Cardiac ventricle fibroblast (primary cell): ENCODE measurements around the gene NPB. TPM values are rescaled to one million over a fixed set of nuclear protein-coding genes. Genes with fewer than 3 reads are reported as not detected.

ENCODE experiments used
- total RNA-seq: library from RNA; depleted of rRNA; stranded (reverse); fragments of >200 nt; gene quantifications from 2 replicates; pipeline ENCODE4 v1.2.3, GENCODE V29; 2015

The NPB gene
- total RNA-seq, result 0.62 and 1.8 TPM in 2 replicates

GRCh38 chr17:81902023-81902652, at the start of gene NPB:
NPB (plus strand) TSS chr17:81902238; CDS start chr17:81902278, 40 bp downstream.

DNA sequence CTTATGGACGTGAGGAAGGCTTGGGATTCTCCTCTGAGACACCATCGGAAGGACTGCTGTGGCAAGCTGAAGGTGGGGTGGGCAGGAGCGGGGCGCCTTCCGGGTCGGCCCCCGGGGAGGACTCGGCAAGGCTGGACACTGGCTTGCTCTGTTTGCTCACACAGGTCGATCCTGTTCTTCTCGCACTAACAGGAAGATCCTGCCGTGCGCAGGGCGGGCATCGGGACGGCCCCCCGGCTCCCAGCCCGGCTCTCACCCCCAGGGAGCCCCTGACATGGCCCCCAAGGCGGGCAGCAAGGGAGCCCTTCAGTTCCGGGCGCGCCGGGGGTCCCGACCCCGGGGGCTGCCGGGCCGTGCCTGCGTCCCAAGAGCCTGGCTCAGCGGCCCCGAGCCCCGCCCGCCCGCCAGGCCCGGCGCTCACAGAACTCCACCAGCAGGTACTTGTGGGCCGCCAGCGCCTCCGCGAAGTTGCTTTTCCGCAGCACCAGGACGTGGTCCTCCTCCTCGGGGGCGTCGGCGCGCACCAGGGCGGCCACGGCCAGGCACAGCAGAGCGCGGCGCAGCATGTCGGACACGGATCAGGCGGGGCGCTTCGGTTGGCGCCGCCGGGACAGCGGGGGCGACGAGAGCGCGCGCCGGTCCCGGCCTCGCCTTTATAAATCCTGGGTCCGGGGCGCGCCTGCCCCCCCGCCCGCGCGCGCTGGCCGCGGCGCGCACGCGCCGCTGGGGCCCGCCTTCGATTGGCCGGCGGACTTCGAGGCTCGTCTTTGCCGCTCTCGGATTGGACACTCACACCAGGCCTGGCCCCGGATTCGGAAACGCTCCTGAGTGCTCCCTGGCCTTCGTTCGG, 41.9 kb upstream of the NPB start, which contains the start of gene P4HB:
Gene P4HB, minus strand, starts transcription at position 630 of the 850 bp plus-strand sequence. Its CDS starts 64 bp downstream, at position 566.

GRCh38 chr17:81870981-81871386, 31.1 kb upstream of the NPB start, which contains the start of gene ARHGDIA:
ARHGDIA (minus strand) TSS chr17:81871337; CDS start chr17:81869930, 1,407 bp downstream.

GRCh38 chr17:81911277-81911961, 9.4 kb downstream of the NPB start, which contains the start of gene PCYT2:
PCYT2 (minus strand) TSS chr17:81911399; CDS start chr17:81911355, 44 bp downstream.

GRCh38 chr17:81917565-81918332, 15.7 kb downstream of the NPB start, which contains the start of gene SIRT7:
SIRT7 (minus strand) TSS chr17:81918176; CDS start chr17:81918131, 45 bp downstream.

GRCh38 chr17:81927653-81928543, 25.9 kb downstream of the NPB start, which contains the start of gene MAFG:
MAFG (minus strand) TSS chr17:81927735; CDS start chr17:81923185, 4,550 bp downstream.

DNA sequence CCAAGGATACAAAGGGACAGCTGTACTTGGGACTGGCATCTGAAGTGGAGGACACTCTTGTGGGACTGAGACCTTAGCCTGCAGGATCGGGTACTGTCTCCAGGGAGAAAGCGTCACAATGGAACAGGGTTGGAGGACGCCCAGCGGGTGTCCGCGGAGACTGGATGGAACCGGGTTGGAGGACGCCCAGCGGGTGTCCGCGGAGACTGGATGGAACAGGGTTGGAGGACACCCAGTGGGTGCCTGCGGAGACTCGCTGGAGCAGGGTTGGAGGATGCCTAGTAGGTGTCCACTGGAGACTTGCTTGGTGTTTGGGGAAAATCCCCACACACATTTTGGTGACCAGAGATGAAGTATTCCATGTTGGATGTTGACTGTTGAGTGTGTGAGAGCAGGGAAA, 45.2 kb downstream of the NPB start, which contains the start of gene MYADML2:
Gene MYADML2, minus strand, starts transcription at position 45 of the 400 bp plus-strand sequence. CDS start 5,492 bp downstream, outside the sequence.

Other genes starting within 250 kb of the NPB start
- 0.98 TPM in 1 of 2 replicates, not detected in the other for gene PDE6G, start 245.7 kb upstream of the NPB start, total RNA-seq
- 33.4 and 34.4 TPM in 2 replicates for gene OXLD1, start 235.6 kb upstream of the NPB start, total RNA-seq
- gene CCDC137, start 235.5 kb upstream of the NPB start, total RNA-seq, result 6.7 and 7.5 TPM in 2 replicates
- gene ARL16, start 218.4 kb upstream of the NPB start, total RNA-seq, result 23.2 and 26.5 TPM in 2 replicates
- 62.0 and 64.1 TPM in 2 replicates for gene HGS, start 218.2 kb upstream of the NPB start, total RNA-seq
- 52.2 and 52.5 TPM in 2 replicates for gene MRPL12, start 198.9 kb upstream of the NPB start, total RNA-seq
- 4.2 and 5.9 TPM in 2 replicates for gene SLC25A10, start 190.0 kb upstream of the NPB start, total RNA-seq
- gene GCGR, start 98.1 kb upstream of the NPB start, total RNA-seq, result not detected in 2 replicates
- gene MCRIP1, start 68.9 kb upstream of the NPB start, total RNA-seq, result 82.7 and 89.0 TPM in 2 replicates
- gene PPP1R27, start 67.2 kb upstream of the NPB start, total RNA-seq, result not detected in 2 replicates
- gene P4HB, start 41.7 kb upstream of the NPB start, total RNA-seq, result 2,196 and 3,205 TPM in 2 replicates
- gene ARHGDIA, start 30.9 kb upstream of the NPB start, total RNA-seq, result 156 and 187 TPM in 2 replicates
- gene ALYREF, start 10.7 kb upstream of the NPB start, total RNA-seq, result 50.2 and 68.7 TPM in 2 replicates
- gene ANAPC11, start 10.5 kb upstream of the NPB start, total RNA-seq, result 130 and 178 TPM in 2 replicates
- gene PCYT2, start 9.2 kb downstream of the NPB start, total RNA-seq, result 25.5 and 40.9 TPM in 2 replicates
- 7.7 and 8.5 TPM in 2 replicates for gene SIRT7, start 15.9 kb downstream of the NPB start, total RNA-seq
- gene MAFG, start 25.5 kb downstream of the NPB start, total RNA-seq, result 15.5 and 17.4 TPM in 2 replicates
- gene PYCR1, start 35.1 kb downstream of the NPB start, total RNA-seq, result 64.2 and 76.1 TPM in 2 replicates
- not detected in 2 replicates for gene MYADML2, start 45.0 kb downstream of the NPB start, total RNA-seq
- gene NOTUM, start 58.9 kb downstream of the NPB start, total RNA-seq, result 0.68 TPM in 1 of 2 replicates, not detected in the other
- 13.0 and 17.5 TPM in 2 replicates for gene ASPSCR1, start 75.4 kb downstream of the NPB start, total RNA-seq
- 36.2 and 42.7 TPM in 2 replicates for gene CENPX, start 120.6 kb downstream of the NPB start, total RNA-seq
- gene LRRC45, start 121.1 kb downstream of the NPB start, total RNA-seq, result 11.6 and 13.3 TPM in 2 replicates
- 16.2 and 19.9 TPM in 2 replicates for gene RAC3, start 129.4 kb downstream of the NPB start, total RNA-seq
- gene DCXR, start 135.5 kb downstream of the NPB start, total RNA-seq, result 70.6 and 80.2 TPM in 2 replicates
- gene RFNG, start 149.6 kb downstream of the NPB start, total RNA-seq, result 31.4 and 39.7 TPM in 2 replicates
- gene GPS1, start 149.7 kb downstream of the NPB start, total RNA-seq, result 72.1 and 78.6 TPM in 2 replicates
- 40.1 and 50.9 TPM in 2 replicates for gene DUS1L, start 163.6 kb downstream of the NPB start, total RNA-seq
- 100 and 104 TPM in 2 replicates for gene FASN, start 196.0 kb downstream of the NPB start, total RNA-seq